PC-3 (cell line): ENCODE data around the gene SELENOI. TPM values are rescaled to one million over a fixed set of nuclear protein-coding genes. Genes with fewer than 3 reads are reported as not detected.

Source experiments
- ATAC-seq: fragments of 200-7000 bp; cut with Tn5 transposase; 2 replicates; pipeline ENCODE4 v1.9.1; 2020; ENCODE audit warnings: mild to moderate bottlenecking, moderate library complexity
- BruUV-seq: library from RNA; stranded (reverse); fragments of 400-500 nt; replicated peaks from 2 replicates; lab custom pipeline; 2021; lab: Mats Ljungman, UMichigan
- CTCF ChIA-PET: fragments of 300-600 bp; sonication (Branson Sonifier 250); formaldehyde crosslinking; loops from one replicate; lab custom pipeline; 2022; ENCODE audit warnings: antibody characterized with exemption; lab: Charles Lee
- POLR2A ChIA-PET: fragments of 300-600 bp; sonication (Branson Sonifier 250); formaldehyde crosslinking; loops from one replicate; lab custom pipeline; 2022; ENCODE audit warnings: antibody characterized with exemption; ENCODE audit not compliant: unreplicated experiment; lab: Charles Lee
- DNase-seq: peaks from one replicate; pipeline ENCODE4 v3.0.0-alpha.2; 2015
- H2AFZ ChIP-seq: fragments of 300-600 bp; sonication (generic); 2 replicates; pipeline ENCODE4 v1.6.0; 2016; ENCODE audit warnings: antibody characterized with exemption, low read length
- H3F3A ChIP-seq: fragments of 300-600 bp; sonication (generic); one replicate; pipeline ENCODE4 v1.6.0; 2017; ENCODE audit warnings: antibody characterized with exemption, low read length, control low read depth, mild to moderate bottlenecking; ENCODE audit not compliant: unreplicated experiment
- H3K27ac ChIP-seq: fragments of 300-600 bp; sonication (generic); 2 replicates; pipeline ENCODE4 v1.5.1; 2016; ENCODE audit warnings: mild to moderate bottlenecking, low read length
- H3K27me3 ChIP-seq: fragments of 300-600 bp; sonication (generic); 2 replicates; pipeline ENCODE4 v1.6.1; 2016; ENCODE audit warnings: low read length, mixed read lengths
- H3K36me3 ChIP-seq: fragments of 300-600 bp; sonication (generic); 2 replicates; pipeline ENCODE4 v1.6.1; 2016; ENCODE audit warnings: low read depth, mixed run types, low read length, mixed read lengths
- H3K4me1 ChIP-seq: fragments of 300-600 bp; sonication (generic); 2 replicates; pipeline ENCODE4 v1.5.1; 2016; ENCODE audit warnings: low read length; ENCODE audit not compliant: insufficient read depth
- H3K4me2 ChIP-seq: fragments of 300-600 bp; sonication (generic); 2 replicates; pipeline ENCODE4 v1.6.0; 2016; ENCODE audit warnings: low read length
- H3K4me3 ChIP-seq: fragments of 300-600 bp; sonication (generic); 2 replicates; pipeline ENCODE4 v1.5.1; 2016; ENCODE audit warnings: mild to moderate bottlenecking, low read length, mixed read lengths
- H3K79me2 ChIP-seq: fragments of 300-600 bp; sonication (generic); 2 replicates; pipeline ENCODE4 v1.6.1; 2017; ENCODE audit warnings: low read length, mixed read lengths
- H3K9ac ChIP-seq: fragments of 300-600 bp; sonication (generic); 2 replicates; pipeline ENCODE4 v1.6.0; 2016; ENCODE audit warnings: mild to moderate bottlenecking, low read length
- H3K9me2 ChIP-seq: fragments of 300-600 bp; sonication (generic); replicated peaks from 2 replicates; pipeline ENCODE4 v1.6.1; 2016; ENCODE audit warnings: mixed run types, low read length, mixed read lengths
- H3K9me3 ChIP-seq: fragments of 300-600 bp; sonication (generic); 2 replicates; pipeline ENCODE4 v1.6.1; 2016; ENCODE audit warnings: low read length, mixed read lengths
- H4K20me1 ChIP-seq: fragments of 300-600 bp; sonication (generic); 2 replicates; pipeline ENCODE4 v1.6.1; 2016; ENCODE audit warnings: low read length, mixed read lengths
- CTCF ChIP-seq: fragments of 300-600 bp; sonication (generic); conservative IDR thresholded peaks from 2 replicates; pipeline ENCODE4 v1.5.1; 2017; ENCODE audit warnings: antibody characterized with exemption, low read depth, mild to moderate bottlenecking, low read length
- EZH2 ChIP-seq: fragments of 300-600 bp; sonication (generic); IDR thresholded peaks from one replicate; pipeline ENCODE4 v1.6.1; 2017; ENCODE audit warnings: antibody characterized with exemption, mild to moderate bottlenecking, low read length; ENCODE audit not compliant: unreplicated experiment
- EZH2phosphoT487 ChIP-seq: fragments of 300-600 bp; sonication (generic); IDR thresholded peaks from 2 replicates; pipeline ENCODE4 v1.6.1; 2018; ENCODE audit warnings: mild to moderate bottlenecking, antibody characterized with exemption, low read length, borderline replicate concordance
- intact Hi-C: fragments of 100-400 bp; cut with micrococcal nuclease; formaldehyde crosslinking; loops from 2 replicates; pipeline ENCODE4 v1.9.0; 2023
- total RNA-seq: library from RNA; depleted of rRNA; stranded (reverse); fragments of >200 nt; gene quantifications from 2 replicates; pipeline ENCODE4 v1.2.3, GENCODE V29; 2014

SELENOI gene
- total RNA-seq, 1 experiment from 2014 or later: 22.3 TPM

GRCh38 chr2:26411419-26411818 is 65.5 kb downstream of the SELENOI start:
- Histone ChIP-seq H3K9ac (no peak overlapping the region), H3K27me3 (no peaks in the 10 kb centered on the region; the same call in 1 of the 2 replicates), H3K4me3 (no peak overlapping the region), H3K4me1 (no peaks in the 10 kb centered on the region), H3K79me2 (no peaks in the 10 kb centered on the region), H3K9me2 (no peaks in the 10 kb centered on the region), H3K27ac (no peak overlapping the region), H2AFZ (no peak overlapping the region), H3K4me2 (no peak overlapping the region), H4K20me1 (no peaks in the 10 kb centered on the region), H3K36me3 (no peaks in the 10 kb centered on the region), H3K9me3 (no peaks in the 10 kb centered on the region), H3F3A (no peaks in the 10 kb centered on the region)
- DNase-seq: no peak
- POLR2A ChIA-PET: no interaction called here
- ATAC-seq: no peak
- no peak for TF ChIP-seq EZH2
- no peak for TF ChIP-seq EZH2phosphoT487
- TF ChIP-seq CTCF: no peak
- CTCF ChIA-PET: no interaction called here
- no TSS peak for BruUV-seq
- intact Hi-C loops: no loop called here

- H3K4me2 ChIP-seq: no peak overlapping the region
- H3K79me2 ChIP-seq: no peaks in the 10 kb centered on the region
- H3K27ac ChIP-seq: no peak overlapping the region
- ChIA-PET CTCF (no interaction called here), POLR2A (no interaction called here)
- no peak overlapping the region for H3K9ac ChIP-seq
- 0 out of 2 replicates have a peak overlapping the region, but pooled peaks have one; percentile 28 for H2AFZ ChIP-seq
- intact Hi-C loops: no loop called here
- H3F3A ChIP-seq: no peaks in the 10 kb centered on the region
- ATAC-seq: no peak
- no peak for TF ChIP-seq EZH2phosphoT487
- no peak for TF ChIP-seq CTCF
- no peak for TF ChIP-seq EZH2
- no peaks in the 10 kb centered on the region; the same call in 1 of the 2 replicates for H3K27me3 ChIP-seq
- BruUV-seq: no TSS peak
- no peaks in the 10 kb centered on the region for H3K36me3 ChIP-seq
- no peak for DNase-seq
- no peak overlapping the region for H3K4me3 ChIP-seq
- no peaks in the 10 kb centered on the region for H4K20me1 ChIP-seq
- no peaks in the 10 kb centered on the region for H3K9me2 ChIP-seq
- H3K4me1 ChIP-seq: no peaks in the 10 kb centered on the region
- H3K9me3 ChIP-seq: no peaks in the 10 kb centered on the region
Observed at GRCh38 chr2:26412091-26412673, 66.2 kb downstream of the SELENOI start.

GRCh38 chr2:26414311-26414710 is 68.4 kb downstream of the SELENOI start:
- CTCF ChIA-PET: no interaction called here

More at GRCh38 chr2:26414311-26414710, 68.4 kb downstream of the SELENOI start:
- DNase-seq (no peak), ATAC-seq (no peak)
- BruUV-seq: no TSS peak
- H3K4me3 ChIP-seq: no peak overlapping the region
- intact Hi-C loops: no loop called here
- no peaks in the 10 kb centered on the region for H3K9me3 ChIP-seq
- no peak overlapping the region for H3K27ac ChIP-seq
- H3K79me2 ChIP-seq: no peaks in the 10 kb centered on the region
- no peaks in the 10 kb centered on the region for H3K9me2 ChIP-seq
- no peaks in the 10 kb centered on the region for H4K20me1 ChIP-seq
- no peak overlapping the region for H2AFZ ChIP-seq
- no peaks in the 10 kb centered on the region for H3K36me3 ChIP-seq
- no peak overlapping the region for H3K9ac ChIP-seq
- TF ChIP-seq CTCF: no peak
- no peak for TF ChIP-seq EZH2
- no peak for TF ChIP-seq EZH2phosphoT487
- H3K4me2 ChIP-seq: no peak overlapping the region
- POLR2A ChIA-PET: no interaction called here
- H3K27me3 ChIP-seq: no peaks in the 10 kb centered on the region
- H3K4me1 ChIP-seq: no peaks in the 10 kb centered on the region
- H3F3A ChIP-seq: no peaks in the 10 kb centered on the region
